C4-2B (cell line): ENCODE results near the gene MPPE1.
"Not testable (repeated sequence)": the region's sequence is repeated elsewhere in the genome, so short reads cannot be mapped to it uniquely, and the experiment has no call there.

Experiments used
- H3K27ac ChIP-seq: fragments of 450-650 bp; 2 replicates; pipeline ENCODE4 v1.5.1; 2017
- CTCF ChIP-seq: fragments of 450-650 bp; conservative IDR thresholded peaks from 2 replicates; pipeline ENCODE4 v1.5.1; 2017; ENCODE audit warnings: mild to moderate bottlenecking
- ZFX ChIP-seq: fragments of 450-650 bp; IDR thresholded peaks from 2 replicates; pipeline ENCODE4 v1.6.1; 2017

MPPE1 gene

GRCh38 chr18:11859903-11860407, 48.2 kb downstream of the MPPE1 start:
- no peak for TF ChIP-seq ZFX
- no peak; the same call in 1 of the 2 replicates for TF ChIP-seq CTCF

DNA sequence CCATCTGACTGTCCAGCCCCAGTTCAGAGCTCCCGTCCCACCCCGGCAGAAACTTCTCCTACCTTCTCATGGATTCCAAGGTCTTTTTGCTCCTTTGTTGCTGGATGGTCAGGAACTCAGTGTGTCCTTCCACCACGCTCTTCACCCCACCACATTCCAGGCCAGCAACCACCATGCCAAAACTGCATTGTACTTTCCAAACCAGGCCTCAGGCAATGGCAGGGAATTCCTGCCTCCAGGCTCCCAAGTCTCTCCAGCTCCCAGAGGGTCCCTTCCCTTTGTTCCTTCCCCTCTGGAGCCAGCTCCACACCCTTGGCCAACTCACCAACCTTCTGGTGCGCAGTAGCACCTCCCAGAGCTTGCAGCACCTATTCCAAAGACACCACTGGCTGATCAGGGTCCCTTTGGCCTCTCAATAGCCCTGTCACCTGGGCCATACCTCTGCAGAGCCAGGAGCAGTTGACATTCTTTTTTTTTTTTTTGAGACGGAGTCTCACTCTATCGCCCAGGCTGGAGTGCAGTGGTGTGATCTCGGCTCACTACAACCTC, 48.8 kb downstream of the MPPE1 start:
- no peak overlapping the region for H3K27ac ChIP-seq
- no peak for TF ChIP-seq ZFX

More at GRCh38 chr18:11859903-11860407, 48.2 kb downstream of the MPPE1 start:
- no peak overlapping the region for H3K27ac ChIP-seq

- H3K27ac ChIP-seq: peak overlapping the region; percentile 51; the same call in 1 of the 2 replicates
- TF ChIP-seq ZFX (no peak), CTCF (no peak)
Observed at GRCh38 chr18:11857177-11857887, 50.8 kb downstream of the MPPE1 start.

- H3K27ac ChIP-seq: not testable (repeated sequence)
Observed at GRCh38 chr18:11854554-11854953, 53.6 kb downstream of the MPPE1 start.

DNA sequence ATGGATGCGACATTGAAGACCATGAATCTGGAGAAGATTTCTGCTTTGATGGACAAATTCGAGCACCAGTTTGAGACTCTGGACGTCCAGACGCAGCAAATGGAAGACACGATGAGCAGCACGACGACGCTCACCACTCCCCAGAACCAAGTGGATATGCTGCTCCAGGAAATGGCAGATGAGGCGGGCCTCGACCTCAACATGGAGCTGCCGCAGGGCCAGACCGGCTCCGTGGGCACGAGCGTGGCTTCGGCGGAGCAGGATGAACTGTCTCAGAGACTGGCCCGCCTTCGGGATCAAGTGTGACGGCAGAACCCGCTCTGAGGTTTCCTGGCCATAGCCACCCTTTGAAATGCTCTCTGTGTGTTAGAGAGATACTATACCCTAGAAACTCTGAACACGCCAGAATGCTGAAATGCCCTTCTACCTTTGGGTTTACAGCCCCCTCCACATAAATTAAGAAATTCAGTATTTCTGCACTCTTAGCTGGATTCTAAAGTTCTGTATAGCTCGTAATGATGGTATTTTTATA, 56.2 kb downstream of the MPPE1 start:
- peak overlapping the region; percentile 74 for H3K27ac ChIP-seq
- TF ChIP-seq ZFX (no peak), CTCF (no peak)

GRCh38 chr18:11851146-11851805, 56.8 kb downstream of the MPPE1 start, which contains the start of gene CHMP1B:
Gene CHMP1B (plus strand): TSS chr18:11851413. CDS start chr18:11851512, 99 bp downstream.
- TF ChIP-seq CTCF (no peak), ZFX (peak; percentile 77)
- H3K27ac ChIP-seq: peak within 1 kb of the TSS; percentile 74

GRCh38 chr18:11850821-11851145, 57.3 kb downstream of the MPPE1 start:
- TF ChIP-seq ZFX (no peak), CTCF (no peak)
- peak overlapping the region; percentile 74 for H3K27ac ChIP-seq
